Right atrium auricular region (tissue), 2 donors: Measurements from ENCODE around the gene LGALS3BP. TPM values are rescaled to one million over a fixed set of nuclear protein-coding genes. Genes with fewer than 3 reads are reported as not detected.

Experiments used
- DNase-seq: peaks from one replicate; pipeline ENCODE4 v3.0.0-alpha.2; 2019; ENCODE audit warnings: low spot score
- H3K27ac ChIP-seq, 2 donors: fragments of 200-600 bp; sonication (generic); 1 replicate in 1 of 2; 2 replicates in 1 of 2; pipeline ENCODE4 v1.5.1; 2016 to 2019
- H3K27me3 ChIP-seq, 2 donors: fragments of 200-600 bp; sonication (generic); one replicate each; pipeline versions ENCODE4 v1.5.1 to v1.6.0; 2017 to 2019
- H3K36me3 ChIP-seq: fragments of 200-600 bp; sonication (generic); one replicate; pipeline ENCODE4 v1.5.1; 2016
- H3K4me1 ChIP-seq, 2 donors: fragments of 200-600 bp; sonication (generic); one replicate each; pipeline versions ENCODE4 v1.5.1 to v1.6.0; 2017 to 2019
- H3K4me3 ChIP-seq, 2 donors: fragments of 200-600 bp; sonication (generic); 1 replicate in 1 of 2; 2 replicates in 1 of 2; pipeline ENCODE4 v1.5.1; 2017 to 2019; ENCODE audit warnings: mild to moderate bottlenecking in 1 of 2, moderate library complexity in 1 of 2
- H3K9me3 ChIP-seq, 2 donors: fragments of 200-600 bp; sonication (generic); one replicate each; pipeline ENCODE4 v1.5.1; 2019
- total RNA-seq, 2 donors: library from RNA; depleted of rRNA; stranded (reverse); fragments of >200 nt; gene quantifications; one replicate each; pipeline ENCODE4 v1.1.0, GENCODE V29; 2016
- TF ChIP-seq, protein P1 (sequence below), 2 donors: fragments of 200-600 bp; sonication (generic); IDR thresholded peaks; one replicate each; pipeline ENCODE4 v1.5.1; 2019; ENCODE audit warnings: antibody characterized with exemption in 2 of 2

LGALS3BP gene
- total RNA-seq, 2 donors from 2014 or later: 488 to 733 TPM

DNA sequence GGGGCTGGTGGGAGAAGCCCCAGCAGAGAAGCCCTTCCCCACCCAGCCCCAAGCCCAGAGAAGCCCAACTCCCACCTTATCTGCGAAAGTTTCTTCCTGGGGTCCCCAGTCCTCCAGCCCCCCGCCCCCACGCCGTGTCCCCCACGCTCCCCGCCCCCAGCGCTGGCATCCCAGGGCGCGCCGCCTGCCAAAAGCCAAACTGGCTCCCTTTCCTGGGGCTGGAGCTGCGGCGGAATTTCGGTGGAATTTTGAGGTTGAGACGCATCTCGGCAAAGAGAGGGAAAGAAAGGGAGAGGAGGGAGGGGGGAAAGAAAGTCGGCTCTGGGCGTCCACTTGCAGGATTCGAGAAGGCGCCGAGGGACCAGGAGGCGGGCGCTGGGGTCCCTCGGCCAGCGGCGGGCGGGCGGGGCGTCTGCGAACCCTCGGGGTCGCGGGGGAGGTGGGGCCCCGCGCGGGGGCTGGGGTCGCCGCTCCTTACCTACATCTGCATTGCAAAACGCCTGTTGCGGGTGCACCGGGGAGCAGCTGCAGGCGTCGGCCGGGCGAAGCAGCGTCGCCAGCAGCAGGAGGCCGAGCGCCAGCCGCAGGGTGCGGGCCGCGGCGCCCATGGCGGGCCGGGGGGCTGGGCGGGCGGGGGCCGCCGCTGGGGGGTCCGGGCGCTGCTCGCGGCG, 55.1 kb downstream of the LGALS3BP start:
- H3K4me3 ChIP-seq: peak overlapping the region; percentile 81 to 91
- DNase-seq: no peak
- H3K4me1 ChIP-seq: peaks cover 0 to 59% of the 10 kb centered on the region in 2 donors
- peak overlapping the region; percentile 91 to 99 for H3K27ac ChIP-seq
- H3K27me3 ChIP-seq: no peaks in the 10 kb centered on the region
- H3K9me3 ChIP-seq: no peaks in the 10 kb centered on the region
- TF ChIP-seq, protein P1, sequence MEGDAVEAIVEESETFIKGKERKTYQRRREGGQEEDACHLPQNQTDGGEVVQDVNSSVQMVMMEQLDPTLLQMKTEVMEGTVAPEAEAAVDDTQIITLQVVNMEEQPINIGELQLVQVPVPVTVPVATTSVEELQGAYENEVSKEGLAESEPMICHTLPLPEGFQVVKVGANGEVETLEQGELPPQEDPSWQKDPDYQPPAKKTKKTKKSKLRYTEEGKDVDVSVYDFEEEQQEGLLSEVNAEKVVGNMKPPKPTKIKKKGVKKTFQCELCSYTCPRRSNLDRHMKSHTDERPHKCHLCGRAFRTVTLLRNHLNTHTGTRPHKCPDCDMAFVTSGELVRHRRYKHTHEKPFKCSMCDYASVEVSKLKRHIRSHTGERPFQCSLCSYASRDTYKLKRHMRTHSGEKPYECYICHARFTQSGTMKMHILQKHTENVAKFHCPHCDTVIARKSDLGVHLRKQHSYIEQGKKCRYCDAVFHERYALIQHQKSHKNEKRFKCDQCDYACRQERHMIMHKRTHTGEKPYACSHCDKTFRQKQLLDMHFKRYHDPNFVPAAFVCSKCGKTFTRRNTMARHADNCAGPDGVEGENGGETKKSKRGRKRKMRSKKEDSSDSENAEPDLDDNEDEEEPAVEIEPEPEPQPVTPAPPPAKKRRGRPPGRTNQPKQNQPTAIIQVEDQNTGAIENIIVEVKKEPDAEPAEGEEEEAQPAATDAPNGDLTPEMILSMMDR (IDR thresholded peaks at IDR 0.05): no peak
- no peaks in the 10 kb centered on the region for H3K36me3 ChIP-seq

DNA sequence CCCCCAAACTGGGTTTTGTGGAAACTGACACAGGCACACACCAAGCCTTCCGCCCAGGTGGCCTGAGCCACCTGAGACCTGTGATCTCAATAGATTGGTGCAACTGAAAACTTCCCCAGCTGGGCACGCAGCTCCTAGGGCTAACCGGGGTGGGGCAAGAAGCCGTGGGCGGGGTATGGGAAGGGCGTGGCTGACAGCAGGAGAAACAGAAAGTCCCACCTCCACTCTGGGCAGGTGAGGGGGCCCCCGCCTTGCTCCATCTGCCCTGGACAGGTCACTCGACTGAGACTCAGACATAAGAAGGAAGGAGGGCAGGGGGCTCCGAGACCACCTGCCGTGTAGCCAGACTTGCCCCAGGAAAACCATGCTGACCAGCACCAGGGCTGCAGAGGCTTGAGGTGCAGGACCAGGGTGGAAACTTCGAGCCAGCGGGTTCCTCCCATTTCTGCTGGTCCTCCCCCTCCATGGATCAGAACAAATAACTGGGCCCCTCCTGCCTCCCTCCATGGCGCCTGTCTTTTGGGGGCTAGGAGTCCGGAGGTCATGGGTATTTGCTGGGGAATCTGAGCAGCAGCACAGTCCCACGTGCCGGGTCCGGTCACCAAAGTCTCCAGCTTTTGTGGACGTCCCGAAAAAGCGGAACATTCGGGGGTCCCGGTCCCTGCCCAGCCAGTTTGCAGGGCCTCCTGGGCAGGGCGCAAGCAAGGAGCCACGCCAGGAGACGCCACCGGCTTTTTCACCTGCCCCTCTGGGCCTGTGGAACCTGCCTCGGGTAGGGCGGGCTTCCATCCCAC, 55.9 kb downstream of the LGALS3BP start:
- Histone ChIP-seq H3K36me3 (no peaks in the 10 kb centered on the region), H3K4me1 (peaks cover 0 to 63% of the 10 kb centered on the region in 2 donors), H3K9me3 (no peaks in the 10 kb centered on the region), H3K4me3 (peak overlapping the region; percentile 81 to 91), H3K27me3 (no peaks in the 10 kb centered on the region), H3K27ac (peak overlapping the region; percentile 91 to 99)
- TF ChIP-seq, protein P1 (IDR thresholded peaks at IDR 0.05): no peak
- no peak for DNase-seq

DNA sequence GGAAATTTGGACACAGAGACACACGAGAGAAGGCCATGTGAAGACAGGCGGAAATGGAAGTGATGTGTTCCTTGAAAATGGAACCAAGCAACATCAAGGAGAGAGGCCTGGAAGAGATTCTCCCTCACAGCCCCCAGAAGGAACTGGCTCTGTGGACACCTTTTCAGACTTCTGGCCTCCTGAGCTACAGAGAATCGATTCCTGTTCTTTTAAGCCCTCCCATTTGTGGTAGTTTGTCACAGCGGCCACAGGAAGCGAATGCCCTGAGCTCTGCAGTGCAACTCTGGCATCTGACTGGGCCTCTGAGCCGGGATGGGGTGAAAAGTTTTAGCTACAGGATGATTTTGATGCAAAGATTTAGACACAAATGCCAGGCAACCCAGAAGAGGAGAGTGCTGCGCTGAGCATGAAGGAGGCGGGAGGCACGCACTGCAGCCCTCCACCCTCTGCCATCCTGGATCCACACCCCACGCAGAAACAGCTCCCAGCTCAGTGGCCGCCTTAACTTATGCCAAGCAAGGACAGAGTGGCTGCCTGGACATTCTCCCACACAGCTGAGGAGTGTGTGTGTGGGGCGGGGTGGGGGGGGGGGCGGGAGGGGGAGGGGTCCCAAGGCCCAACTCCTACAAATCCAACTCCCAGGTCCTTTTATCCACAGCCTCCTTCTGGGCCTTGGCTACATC, 56.8 kb downstream of the LGALS3BP start:
- Histone ChIP-seq H3K27ac (peak overlapping the region; percentile 91 to 99), H3K27me3 (no peaks in the 10 kb centered on the region), H3K4me3 (peak overlapping the region in 1 of 2 donors; percentile 81), H3K4me1 (peaks cover 0 to 72% of the 10 kb centered on the region in 2 donors), H3K9me3 (no peaks in the 10 kb centered on the region), H3K36me3 (no peaks in the 10 kb centered on the region)
- DNase-seq: no peak
- TF ChIP-seq, protein P1 (IDR thresholded peaks at IDR 0.05): no peak

DNA sequence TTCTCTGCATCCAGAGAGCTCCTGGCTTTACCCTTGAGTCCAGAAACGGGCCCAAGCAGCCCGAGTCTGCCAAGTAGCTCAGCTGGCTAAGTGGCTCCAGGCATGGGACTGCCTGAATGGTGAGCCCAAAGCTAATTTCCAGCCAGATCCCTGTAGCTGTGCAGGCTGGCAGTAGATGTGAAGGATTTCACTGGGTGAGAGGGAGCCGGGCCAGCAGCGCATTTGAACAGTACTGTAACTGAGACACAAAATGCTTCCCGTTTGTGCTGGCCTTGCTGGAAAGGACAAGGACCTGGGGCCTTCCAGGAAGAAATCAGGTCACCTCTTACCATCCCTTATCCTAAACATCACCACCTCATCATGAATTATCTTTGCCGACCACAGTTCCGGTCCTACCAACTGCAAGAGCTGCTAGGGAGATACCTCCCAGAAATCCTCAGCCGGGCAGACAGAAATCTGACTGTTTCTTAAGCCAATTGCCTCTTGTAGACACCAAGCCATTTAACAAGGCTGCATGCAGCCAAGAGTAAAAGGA, 58.2 kb downstream of the LGALS3BP start:
- DNase-seq: no peak
- Histone ChIP-seq H3K27me3 (no peaks in the 10 kb centered on the region), H3K9me3 (no peaks in the 10 kb centered on the region), H3K36me3 (no peaks in the 10 kb centered on the region), H3K4me3 (no peak overlapping the region), H3K27ac (peak overlapping the region; percentile 91 to 99), H3K4me1 (peaks cover 0 to 85% of the 10 kb centered on the region in 2 donors)
- TF ChIP-seq, protein P1 (IDR thresholded peaks at IDR 0.05): no peak

Other genes with a start within 250 kb of the LGALS3BP start
- 10 to 100 TPM; 23.8 to 31.0 TPM for gene CYTH1, start 197.7 kb downstream of the LGALS3BP start, total RNA-seq
- 10 to 100 TPM; 15.4 to 18.1 TPM for gene USP36, start 139.1 kb downstream of the LGALS3BP start, total RNA-seq
- 1 to 10 TPM in 1 of 2 donors, under 1 TPM in 1; 0.83 to 1.1 TPM for gene CEP295NL, start 76.7 kb downstream of the LGALS3BP start, total RNA-seq
- 100 to 1,000 TPM in 1 of 2 donors, 10 to 100 TPM in 1; 99.1 to 158 TPM for gene TIMP2, start 54.5 kb downstream of the LGALS3BP start, total RNA-seq
- 10 to 100 TPM; 20.9 to 40.1 TPM for gene CANT1, start 29.8 kb upstream of the LGALS3BP start, total RNA-seq
- gene C1QTNF1, start 44.2 kb upstream of the LGALS3BP start, total RNA-seq: 100 to 1,000 TPM; 125 to 401 TPM
- 10 to 100 TPM in 1 of 2 donors, 1 to 10 TPM in 1; 7.7 to 13.5 TPM for gene ENGASE, start 94.9 kb upstream of the LGALS3BP start, total RNA-seq